Lower leg skin (tissue), 4 donors: ENCODE results near the gene UBE2A. TPM values are rescaled to one million over a fixed set of nuclear protein-coding genes. Genes with fewer than 3 reads are reported as not detected.

ENCODE experiments used
- DNase-seq, 2 donors: peaks; one replicate each; pipeline ENCODE4 v3.0.0-alpha.2; 2019; ENCODE audit warnings: low spot score in 2 of 2
- H3K4me3 ChIP-seq: fragments of 200-600 bp; sonication (generic); 2 replicates; pipeline ENCODE4 v1.5.1; 2017; ENCODE audit warnings: mild to moderate bottlenecking, low read depth; ENCODE audit not compliant: poor library complexity, severe bottlenecking
- POLR2A ChIP-seq, 2 donors: fragments of 450-650 bp; IDR thresholded peaks; one replicate each; pipeline ENCODE4 v1.6.1; 2016 to 2017; ENCODE audit warnings: antibody characterized with exemption in 2 of 2, mild to moderate bottlenecking in 1 of 2, moderate library complexity in 1 of 2
- WGBS, 2 donors: methylation state at CpG; one replicate each; pipeline ENCODE4 v1.1.5; 2018; 5-methylcytosine and 5-hydroxymethylcytosine counted together
- intact Hi-C: fragments of 100-400 bp; cut with DNase I; formaldehyde crosslinking; loops from one replicate; pipeline ENCODE4 v1.15.0; 2023; ENCODE audit warnings: low total_unique reads
- total RNA-seq, 4 donors: library from RNA; depleted of rRNA; stranded (reverse); fragments of >200 nt; gene quantifications; one replicate each; pipeline ENCODE4 v1.1.0, GENCODE V29; 2016
- TF ChIP-seq, protein P1 (sequence below), 3 donors: fragments of 450-650 bp; IDR thresholded peaks; one replicate each; pipeline ENCODE4 v1.5.1; 2016; ENCODE audit warnings: antibody characterized with exemption in 3 of 3, mild to moderate bottlenecking in 3 of 3, moderate library complexity in 2 of 3

Gene UBE2A
- total RNA-seq = 10 to 100 TPM; 20.6 to 24.4 (median 22.4) TPM

DNA sequence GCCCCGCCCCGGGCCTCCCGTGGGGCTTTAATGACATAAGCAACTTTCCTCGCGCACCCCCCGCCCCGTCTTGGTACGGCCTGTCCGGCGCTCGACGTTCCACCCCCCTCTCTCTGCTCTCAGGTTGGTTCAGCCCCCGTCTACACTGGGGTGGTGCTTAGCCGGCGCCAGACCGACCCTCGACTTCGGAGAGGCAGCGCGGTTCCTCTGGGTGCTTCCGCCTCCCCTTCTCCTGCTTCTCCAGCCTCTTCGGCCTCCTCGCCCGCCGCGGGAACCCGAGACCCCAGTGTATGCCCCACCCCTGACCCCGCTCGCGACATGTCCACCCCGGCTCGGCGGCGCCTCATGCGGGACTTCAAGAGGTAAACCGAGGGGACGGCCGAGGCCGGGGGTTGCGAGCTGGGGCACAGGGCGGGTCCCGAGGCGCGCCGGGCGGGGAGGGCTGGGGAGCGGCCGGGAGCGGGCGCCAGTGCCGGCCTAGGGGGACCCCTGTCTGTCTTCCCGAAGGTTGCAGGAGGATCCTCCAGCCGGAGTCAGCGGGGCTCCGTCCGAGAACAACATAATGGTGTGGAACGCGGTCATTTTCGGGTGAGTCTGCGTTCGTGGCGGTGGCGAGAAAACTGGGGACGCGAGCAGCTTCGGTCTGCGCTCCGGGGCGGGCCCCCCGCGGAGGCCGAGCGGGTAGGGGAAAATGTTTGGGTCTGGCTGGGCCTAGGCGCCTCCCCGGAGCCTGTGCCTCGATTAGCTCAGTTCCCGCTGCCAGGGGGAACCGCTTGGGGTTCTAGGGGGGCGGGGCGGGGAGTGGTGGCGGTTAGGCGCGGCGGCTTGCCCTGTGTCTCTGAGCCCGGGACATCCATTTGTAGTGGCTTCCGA is at the start of gene UBE2A:
TSS of gene UBE2A (plus strand) at position 170 of the 873 bp plus-strand sequence. CDS start at position 319, 149 bp downstream.
- 0 to 40% methylated on average over 5 to 75 of the region's 86 CpGs for WGBS, 2 donors

DNA sequence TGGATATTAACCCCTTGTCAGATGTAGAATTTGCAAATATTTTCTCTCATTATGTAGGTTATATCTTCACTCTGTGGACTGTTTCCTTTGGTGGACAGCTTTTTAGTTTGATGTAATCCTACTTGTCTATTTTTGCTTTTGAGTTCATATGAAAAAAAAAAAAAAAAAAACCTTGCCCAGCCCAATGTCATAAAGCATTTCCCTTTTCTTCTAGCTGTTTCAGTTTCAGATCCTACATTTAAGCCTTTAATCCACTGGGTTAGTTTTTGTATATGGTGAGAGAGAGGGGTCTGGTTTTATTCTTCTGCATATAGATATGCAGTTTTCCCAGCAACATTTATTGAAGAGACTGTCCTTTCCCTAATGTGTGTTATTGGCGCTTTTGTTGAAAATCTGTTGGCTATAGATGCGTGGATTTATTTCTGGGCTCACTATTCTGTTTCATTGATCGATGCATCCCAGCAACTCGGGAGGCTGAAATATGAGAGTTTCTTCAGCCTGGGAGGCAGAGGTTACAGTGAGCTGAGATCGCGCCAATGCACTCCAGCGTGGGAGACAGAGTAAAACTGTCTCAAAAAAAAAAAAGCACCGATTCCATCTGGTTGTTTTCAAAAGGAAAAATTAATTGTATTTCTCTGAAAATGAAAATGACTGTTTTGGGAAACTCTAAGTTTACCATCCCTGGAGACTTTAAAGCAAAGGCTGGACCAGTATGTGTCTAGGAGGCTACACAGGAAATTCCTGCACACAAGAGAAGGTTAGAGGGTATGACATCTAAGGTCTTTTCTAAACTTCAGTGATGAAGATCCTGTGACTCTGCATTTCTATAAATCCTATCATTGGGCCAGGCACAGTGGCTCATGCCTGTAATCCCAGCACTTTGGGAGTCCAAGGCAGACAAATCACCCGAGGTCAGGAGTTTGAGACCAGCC is 44.8 kb upstream of the UBE2A start:
- DNase-seq = no peak
- H3K4me3 ChIP-seq = no peak overlapping the region
- intact Hi-C loops = no loop called here
- 66 to 72% methylated on average over 9 of the region's 9 CpGs for WGBS, 2 donors
- no peak for TF ChIP-seq POLR2A (IDR thresholded peaks at IDR 0.05)
- TF ChIP-seq, protein P1, sequence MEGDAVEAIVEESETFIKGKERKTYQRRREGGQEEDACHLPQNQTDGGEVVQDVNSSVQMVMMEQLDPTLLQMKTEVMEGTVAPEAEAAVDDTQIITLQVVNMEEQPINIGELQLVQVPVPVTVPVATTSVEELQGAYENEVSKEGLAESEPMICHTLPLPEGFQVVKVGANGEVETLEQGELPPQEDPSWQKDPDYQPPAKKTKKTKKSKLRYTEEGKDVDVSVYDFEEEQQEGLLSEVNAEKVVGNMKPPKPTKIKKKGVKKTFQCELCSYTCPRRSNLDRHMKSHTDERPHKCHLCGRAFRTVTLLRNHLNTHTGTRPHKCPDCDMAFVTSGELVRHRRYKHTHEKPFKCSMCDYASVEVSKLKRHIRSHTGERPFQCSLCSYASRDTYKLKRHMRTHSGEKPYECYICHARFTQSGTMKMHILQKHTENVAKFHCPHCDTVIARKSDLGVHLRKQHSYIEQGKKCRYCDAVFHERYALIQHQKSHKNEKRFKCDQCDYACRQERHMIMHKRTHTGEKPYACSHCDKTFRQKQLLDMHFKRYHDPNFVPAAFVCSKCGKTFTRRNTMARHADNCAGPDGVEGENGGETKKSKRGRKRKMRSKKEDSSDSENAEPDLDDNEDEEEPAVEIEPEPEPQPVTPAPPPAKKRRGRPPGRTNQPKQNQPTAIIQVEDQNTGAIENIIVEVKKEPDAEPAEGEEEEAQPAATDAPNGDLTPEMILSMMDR (IDR thresholded peaks at IDR 0.05) = no peak

More for the DNA sequence above, at the start of gene UBE2A:
- TF ChIP-seq, protein P1 (IDR thresholded peaks at IDR 0.05) = no peak
- TF ChIP-seq POLR2A (IDR thresholded peaks at IDR 0.05) = no peak
- peak within 1 kb of the TSS; percentile 48 for H3K4me3 ChIP-seq
- peak; percentile 79 to 98 for DNase-seq
- intact Hi-C loops = no loop called here

DNA sequence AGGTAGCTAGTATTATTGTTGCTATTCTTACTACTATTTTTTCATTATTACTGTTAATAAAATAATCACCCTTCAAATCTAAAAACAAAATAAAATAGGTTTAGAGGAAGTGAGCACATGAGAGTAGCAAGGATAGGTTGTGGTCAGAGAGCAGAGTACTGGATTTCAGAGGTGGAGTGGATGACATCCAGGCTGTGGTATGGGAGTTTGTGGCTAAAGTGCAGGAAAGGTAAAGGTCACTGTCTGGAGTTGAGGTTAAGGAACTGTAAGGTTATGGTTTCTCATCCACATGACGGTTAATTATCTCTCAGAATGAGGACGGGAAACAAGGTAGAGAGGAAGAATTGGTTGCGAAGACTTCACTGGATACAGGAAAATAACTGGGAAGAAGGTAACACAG is 36.9 kb upstream of the UBE2A start:
- H3K4me3 ChIP-seq = no peak overlapping the region
- TF ChIP-seq POLR2A (IDR thresholded peaks at IDR 0.05) = no peak
- TF ChIP-seq, protein P1 (IDR thresholded peaks at IDR 0.05) = no peak
- no peak for DNase-seq
- WGBS, 2 donors = 59 to 72% methylated on average over 3 of the region's 3 CpGs
- intact Hi-C loops = no loop called here

DNA sequence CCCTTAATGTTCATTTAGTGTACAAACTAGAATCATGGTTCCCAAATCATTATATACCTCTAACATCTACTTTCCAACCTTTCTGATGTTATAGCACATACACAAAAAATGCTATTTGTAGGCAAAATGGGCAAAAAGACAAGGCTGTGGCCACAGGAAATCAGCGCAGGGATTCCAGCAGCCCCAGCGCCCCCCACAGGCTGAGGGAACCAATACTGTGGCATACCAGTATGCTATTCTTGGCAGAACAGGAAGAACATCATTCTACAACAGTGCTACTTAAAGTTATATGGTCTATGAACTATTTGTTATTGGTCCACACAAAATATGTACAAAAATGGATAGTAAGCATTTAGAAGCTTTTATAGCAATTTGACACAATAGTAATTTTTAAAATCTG is 34.5 kb upstream of the UBE2A start:
- 42% methylated on average over 2 of the region's 2 CpGs for WGBS, 2 donors
- TF ChIP-seq, protein P1 (IDR thresholded peaks at IDR 0.05) = no peak
- no peak for TF ChIP-seq POLR2A (IDR thresholded peaks at IDR 0.05)
- intact Hi-C loops = no loop called here
- H3K4me3 ChIP-seq = no peak overlapping the region
- no peak for DNase-seq

DNA sequence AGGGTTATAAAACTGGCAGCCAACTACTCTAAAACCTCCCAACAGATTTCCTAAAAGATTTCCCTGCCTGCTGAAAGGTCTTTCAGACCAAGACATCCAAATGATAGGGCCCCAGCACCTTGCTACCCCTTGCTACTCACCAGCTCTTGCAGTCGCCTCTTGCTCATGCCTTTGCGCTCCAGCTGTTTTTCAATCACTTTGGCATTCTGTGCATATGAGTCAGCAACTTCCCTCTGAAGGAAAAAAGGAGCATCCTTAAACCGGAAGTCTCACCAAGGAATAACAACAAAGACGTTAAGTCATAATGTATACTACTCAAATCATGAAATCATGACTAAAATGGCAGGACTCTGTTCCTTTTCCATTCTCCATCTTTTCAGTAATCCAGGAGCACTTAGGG is 33.2 kb upstream of the UBE2A start:
- TF ChIP-seq POLR2A (IDR thresholded peaks at IDR 0.05) = no peak
- TF ChIP-seq, protein P1 (IDR thresholded peaks at IDR 0.05) = no peak
- no peak overlapping the region for H3K4me3 ChIP-seq
- WGBS, 2 donors = 62 to 65% methylated on average over 4 of the region's 4 CpGs
- intact Hi-C loops = no loop called here
- no peak for DNase-seq
